SKM-1 (cell line): Measurements from ENCODE around the gene NUFIP1.
A peak's percentile ranks its signal among the peaks of the same experiment; 100 is the strongest.
"Not testable (repeated sequence)": the region's sequence is repeated elsewhere in the genome, so short reads cannot be mapped to it uniquely, and the experiment has no call there.

Experiments used
- DNase-seq: peaks from one replicate; lab custom pipeline; 2025; ENCODE audit not compliant: unreplicated experiment; lab: John Stamatoyannopoulos, UW

The NUFIP1 gene

DNA sequence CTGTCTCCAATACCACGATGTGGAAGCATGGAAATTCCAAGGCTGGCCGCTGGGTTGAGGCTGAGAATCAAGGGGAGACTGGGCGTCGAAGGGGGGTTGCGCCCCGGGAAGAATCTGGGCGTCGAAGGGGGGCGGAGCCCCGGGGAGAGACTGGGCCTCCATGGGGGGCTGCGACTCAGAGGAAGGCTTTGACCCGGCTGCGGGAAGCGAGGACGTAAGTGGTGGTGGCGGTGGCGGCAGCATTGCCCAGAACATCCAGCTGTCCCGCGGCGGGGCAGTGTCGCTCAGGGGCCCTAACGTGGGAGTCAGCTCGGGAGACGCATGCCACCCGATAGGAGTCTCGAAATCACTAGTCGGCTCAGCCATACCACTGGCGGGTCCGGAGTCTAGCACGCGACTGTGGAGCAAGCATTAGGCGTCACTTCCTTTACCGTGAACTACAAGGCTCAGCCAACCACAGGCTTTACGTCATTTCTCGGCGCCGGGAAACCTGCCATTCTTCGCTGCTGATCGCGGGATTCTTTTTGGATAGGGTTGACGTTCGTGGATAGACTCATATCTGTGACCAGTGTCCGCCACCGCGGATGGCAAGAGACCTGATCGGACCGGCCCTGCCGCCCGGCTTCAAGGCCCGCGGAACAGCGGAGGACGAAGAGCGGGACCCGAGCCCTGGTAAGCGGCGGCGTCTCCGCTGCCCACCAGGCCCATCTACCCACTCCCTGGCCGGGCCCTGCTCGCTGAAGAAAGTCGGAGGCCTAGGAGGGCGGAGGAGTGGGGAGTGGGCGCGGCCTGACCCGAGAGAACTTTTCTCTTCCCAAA, at the start of gene NUFIP1, which contains the start of gene GPALPP1:
Gene NUFIP1, minus strand, starts transcription at position 401 of the 819 bp plus-strand sequence. Its CDS starts 35 bp downstream, at position 366.
Gene GPALPP1, plus strand, starts transcription at position 468 of the 819 bp plus-strand sequence. Its CDS starts 117 bp downstream, at position 585.
- DNase-seq = peak; percentile 86

GRCh38 chr13:45036206-45036605, 46.9 kb upstream of the NUFIP1 start:
- no peak for DNase-seq

- no peak for DNase-seq
These were observed 45.1 kb upstream of the NUFIP1 start for GRCh38 chr13:45034342-45034741.

DNA sequence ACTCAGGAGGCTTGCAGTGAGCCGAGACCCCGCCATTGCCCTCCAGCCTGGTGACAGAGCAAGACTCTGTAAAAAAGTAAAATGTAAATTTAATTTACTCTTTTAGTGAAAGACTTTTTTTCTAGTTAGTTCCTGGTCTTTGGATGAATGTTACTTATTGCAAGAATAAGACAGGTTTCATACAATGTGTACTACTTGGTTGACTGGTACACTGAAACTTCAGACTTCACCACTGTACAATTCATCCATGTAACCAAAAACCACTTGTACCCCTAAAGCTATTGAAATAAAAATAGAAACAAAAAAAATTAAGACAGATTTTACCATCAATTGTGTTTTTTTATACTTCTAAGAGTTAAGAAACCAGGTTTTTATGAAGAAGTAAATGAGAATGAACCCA, 35.6 kb upstream of the NUFIP1 start:
- DNase-seq = no peak

DNA sequence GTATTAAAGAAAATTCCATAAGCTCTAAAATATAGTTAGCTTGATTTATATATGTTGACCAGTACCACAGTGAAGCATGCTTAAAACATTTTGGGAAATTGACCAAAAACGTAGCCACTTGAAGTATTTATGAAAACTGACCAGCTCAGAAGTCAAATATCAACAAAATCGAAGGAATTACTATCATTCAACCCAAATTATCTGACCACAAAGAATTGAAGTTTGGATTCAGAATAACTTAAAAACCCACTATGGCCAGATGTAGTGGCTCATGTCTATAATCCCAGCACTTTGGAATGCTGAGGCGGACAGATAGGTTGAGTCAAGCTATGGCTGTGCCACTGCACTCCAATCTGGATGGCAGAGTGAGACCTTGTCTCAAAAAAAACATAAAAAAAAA, 32.0 kb upstream of the NUFIP1 start:
- no peak for DNase-seq

DNA sequence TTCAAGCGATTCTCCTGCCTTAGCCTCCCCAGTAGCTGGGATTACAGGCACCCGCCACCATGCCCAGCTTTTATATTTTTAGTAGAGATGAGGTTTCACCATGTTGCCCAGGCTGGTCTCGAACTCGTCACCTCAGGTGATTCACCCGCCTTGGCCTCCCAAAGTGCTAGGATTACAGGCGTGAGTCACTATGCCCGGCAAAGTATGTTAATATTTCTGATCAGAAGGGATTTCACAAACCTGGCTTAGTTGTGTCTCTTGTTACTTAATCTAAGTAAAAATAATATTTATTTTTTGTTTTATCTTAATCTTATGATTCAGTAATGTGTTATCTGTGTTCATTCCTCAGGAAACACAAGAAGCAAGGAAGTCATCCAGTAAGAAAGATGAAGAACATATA, 30.7 kb upstream of the NUFIP1 start:
- not testable (repeated sequence) for DNase-seq

- no peak for DNase-seq
These were observed 27.6 kb upstream of the NUFIP1 start for GRCh38 chr13:45016792-45017425.

DNA sequence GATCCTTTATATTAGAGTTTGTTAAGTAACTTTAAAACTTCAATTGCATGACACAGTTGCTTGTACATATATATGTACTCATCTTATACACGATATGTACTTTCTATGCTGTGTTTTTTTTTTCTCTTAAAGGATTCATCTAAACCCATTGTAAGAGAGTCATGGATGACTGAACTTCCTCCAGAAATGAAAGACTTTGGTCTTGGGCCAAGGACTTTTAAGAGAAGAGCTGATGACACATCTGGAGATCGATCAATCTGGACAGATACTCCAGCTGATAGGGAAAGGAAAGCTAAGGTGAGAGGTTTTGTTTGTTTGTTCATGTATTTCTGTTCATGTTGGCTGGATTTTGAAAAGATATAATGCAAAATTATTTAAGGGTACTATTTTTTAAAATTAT, 26.0 kb upstream of the NUFIP1 start:
- no peak for DNase-seq

GRCh38 chr13:45011198-45011597, 21.9 kb upstream of the NUFIP1 start:
- no peak for DNase-seq

DNA sequence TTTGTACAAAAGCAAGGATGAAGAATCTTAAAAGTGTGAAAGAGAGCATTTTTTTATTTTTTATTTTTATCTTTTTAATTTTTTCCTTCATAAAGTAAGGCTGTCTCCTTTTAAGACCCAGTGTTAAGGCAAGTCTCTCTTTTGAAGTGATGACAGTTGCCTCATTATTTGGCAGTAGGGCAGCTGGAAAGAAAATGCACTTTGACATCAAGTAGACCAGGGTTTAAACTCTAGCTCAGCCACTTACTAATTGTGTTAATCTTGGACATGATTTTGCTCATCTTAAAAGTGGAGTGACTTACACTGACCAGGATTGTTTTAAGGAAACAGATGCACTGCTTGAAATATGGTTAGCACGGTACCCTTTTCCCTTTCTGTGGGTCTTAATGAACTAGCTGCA, 18.6 kb upstream of the NUFIP1 start:
- DNase-seq = no peak

GRCh38 chr13:45007225-45007624, 18.0 kb upstream of the NUFIP1 start:
- DNase-seq = no peak

GRCh38 chr13:45004096-45004495, 14.8 kb upstream of the NUFIP1 start:
- DNase-seq = no peak

DNA sequence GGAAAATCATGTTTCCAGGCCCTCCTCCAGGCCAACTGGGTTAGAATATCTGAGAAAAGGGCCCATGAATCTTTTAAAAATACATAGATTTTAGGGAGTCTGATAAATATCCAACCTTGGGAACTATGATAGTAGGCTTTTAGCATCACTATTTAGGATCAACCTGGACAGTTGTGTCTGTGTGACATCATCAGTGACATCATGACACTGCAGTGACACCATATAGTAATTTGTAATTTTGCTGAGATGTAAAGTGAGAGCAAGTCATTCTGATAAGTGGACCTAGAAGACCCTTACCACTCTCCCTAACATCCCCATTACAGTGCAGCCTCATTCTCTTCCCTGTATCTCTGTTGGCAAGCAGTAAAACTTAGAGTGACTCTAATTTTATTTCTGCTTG, 14.1 kb upstream of the NUFIP1 start:
- no peak for DNase-seq

DNA sequence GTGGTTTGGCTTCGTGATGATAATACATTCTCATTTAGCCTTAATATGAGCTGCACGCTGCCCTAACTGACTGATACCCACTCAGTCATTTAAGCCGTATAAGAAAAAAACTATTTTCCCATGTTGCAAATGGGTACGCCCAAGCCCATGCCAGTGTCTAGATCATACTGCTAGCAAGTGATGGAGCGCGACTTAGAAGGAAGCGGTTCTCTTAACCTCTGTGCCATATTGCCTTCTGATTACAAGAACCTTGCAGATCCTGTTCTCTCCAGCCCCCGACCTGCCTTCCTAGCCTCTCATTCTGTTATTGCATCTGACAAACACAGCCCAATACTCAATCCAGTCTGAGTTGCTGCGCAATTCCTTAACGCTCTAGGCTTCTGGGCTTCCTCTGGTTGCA, 670 bp upstream of the NUFIP1 start:
- DNase-seq = no peak

GRCh38 chr13:44978328-44978727, 10.9 kb downstream of the NUFIP1 start:
- DNase-seq = no peak

- no peak for DNase-seq
These were observed 12.2 kb downstream of the NUFIP1 start for GRCh38 chr13:44976949-44977583.

DNA sequence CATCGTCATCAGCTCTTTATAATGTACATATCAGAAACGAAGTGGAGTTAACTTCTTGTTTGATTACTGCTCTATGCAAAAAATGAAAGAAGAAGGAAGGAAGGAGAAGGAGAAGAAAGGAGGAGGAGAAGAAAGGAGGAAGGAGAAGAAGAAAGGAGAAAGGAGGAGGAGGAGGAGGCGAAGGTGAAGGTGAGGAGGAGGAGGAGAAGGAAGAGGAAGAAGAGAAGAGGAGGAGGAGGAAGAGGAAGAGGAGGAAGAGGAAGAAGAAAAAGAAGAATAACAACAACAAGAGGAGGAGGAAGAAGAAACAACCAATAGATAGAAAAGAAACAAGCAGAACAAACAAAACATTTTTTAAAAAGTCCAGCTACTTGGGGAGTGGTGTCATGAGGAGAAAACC, 13.1 kb downstream of the NUFIP1 start:
- DNase-seq = no peak

DNA sequence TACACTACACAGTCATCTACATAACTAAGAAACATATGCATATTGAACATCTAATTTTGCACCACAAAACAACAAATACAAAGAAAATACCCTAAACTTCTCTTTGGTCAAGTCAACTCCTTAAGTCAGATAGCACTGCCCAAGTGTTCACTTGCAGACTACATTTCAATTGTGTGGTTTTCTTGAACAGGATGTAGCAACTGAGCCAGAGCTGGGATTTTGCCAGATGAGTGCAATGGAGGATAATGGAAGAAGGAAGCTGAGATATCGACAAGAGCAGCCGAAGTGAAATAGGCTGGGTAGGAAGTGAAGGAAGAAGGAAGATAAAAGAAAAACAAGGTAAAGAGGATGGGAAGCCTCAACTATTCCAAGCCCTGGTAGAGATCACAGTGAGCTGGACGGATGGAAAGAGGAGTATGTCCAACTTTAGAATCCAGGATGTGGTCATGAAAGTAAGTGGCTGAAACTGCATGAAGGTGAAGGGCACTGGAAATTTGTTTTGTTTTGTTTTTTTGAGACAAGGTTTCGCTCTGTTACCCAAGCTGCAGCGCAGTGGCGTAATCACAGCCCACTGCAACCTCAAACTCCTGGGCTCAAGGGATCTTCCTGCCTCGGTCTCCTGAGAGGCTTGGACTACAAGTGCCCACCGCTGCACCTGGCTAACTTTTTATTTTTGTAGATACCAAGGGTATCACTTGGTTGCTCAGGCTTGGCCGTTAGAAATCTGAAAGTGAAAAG, 15.0 kb downstream of the NUFIP1 start:
- peak; percentile 30 for DNase-seq

- DNase-seq = no peak
These were observed 16.2 kb downstream of the NUFIP1 start for GRCh38 chr13:44972956-44973581.

- DNase-seq = no peak
These were observed 17.3 kb downstream of the NUFIP1 start for GRCh38 chr13:44971656-44972595.
